ENCODE data around the gene NUPR1. TPM values are rescaled to one million over a fixed set of nuclear protein-coding genes. Genes with fewer than 3 reads are reported as not detected.

The NUPR1 gene
- polyA plus RNA-seq, 1 donor (not counting 4 experiments of a cell fraction or from before 2014, with no cell fraction given) = 126 TPM

GRCh38 chr16:28497861-28498599 lies 40.7 kb downstream of the NUPR1 start:
- Histone ChIP-seq H3K4me2 (ENCODE audit: control insufficient read depth, extremely low read depth, insufficient read depth, low read depth, low read length) (no peak overlapping the region), H3K4me1 (ENCODE audit: control insufficient read depth, extremely low read depth, insufficient read depth, low read length) (no peaks in the 10 kb centered on the region), H3K9me1 (ENCODE audit: control insufficient read depth, extremely low read depth, insufficient read depth, low read length) (no peaks in the 10 kb centered on the region), H2AFZ (ENCODE audit: control insufficient read depth, low read length) (no peak overlapping the region), H3K27me3 (ENCODE audit: control insufficient read depth, extremely low read depth, insufficient read depth, low read length) (peaks cover 9% of the 10 kb centered on the region), H3K79me2 (ENCODE audit: control insufficient read depth, insufficient read depth, low read length) (no peaks in the 10 kb centered on the region), H4K20me1 (ENCODE audit: control insufficient read depth, extremely low read depth, insufficient read depth, low read length) (no peaks in the 10 kb centered on the region), H3K9me3 (ENCODE audit: control insufficient read depth, low read depth, low read length) (no peaks in the 10 kb centered on the region), H3K4me3 (ENCODE audit: control insufficient read depth in 2 of 3, extremely low read depth in 1 of 3, insufficient read depth in 2 of 3, low read depth in 1 of 3, low read length in 3 of 3) (no peak overlapping the region), H3K36me3 (ENCODE audit: control insufficient read depth in 2 of 2, extremely low read depth in 1 of 2, insufficient read depth in 2 of 2, low read length in 2 of 2) (no peaks in the 10 kb centered on the region), H3K27ac (ENCODE audit: control insufficient read depth, insufficient read depth, low read length) (no peak overlapping the region), H3K9ac (ENCODE audit: control insufficient read depth, extremely low read depth, insufficient read depth, low read length) (no peak overlapping the region)
- dilution Hi-C loops (cut with MboI; ENCODE audit: extremely low pct_ligation_motif_present, low sequenced_read_pairs) = no loop called here
- DNase-seq (ENCODE audit: low read depth, low spot score) (no peak), FAIRE-seq (no peak)
- TF ChIP-seq CTCF (optimal IDR thresholded peaks at IDR 0.05 in 1 of 3, IDR thresholded peaks at IDR 0.05 in 1 of 3, conservative IDR thresholded peaks at IDR 0.05 in 1 of 3; ENCODE audit: extremely low read depth in 1 of 3, insufficient read depth in 2 of 3, low read length in 3 of 3) = no peak
- TF ChIP-seq EZH2 (IDR thresholded peaks at IDR 0.05; ENCODE audit: low read length) = no peak

GRCh38 chr16:28497386-28497785 lies 41.4 kb downstream of the NUPR1 start:
- H3K4me2 ChIP-seq (ENCODE audit: control insufficient read depth, extremely low read depth, insufficient read depth, low read depth, low read length) = no peak overlapping the region
- TF ChIP-seq EZH2 (IDR thresholded peaks at IDR 0.05; ENCODE audit: low read length) = no peak
- no peak for TF ChIP-seq CTCF (optimal IDR thresholded peaks at IDR 0.05 in 1 of 3, IDR thresholded peaks at IDR 0.05 in 1 of 3, conservative IDR thresholded peaks at IDR 0.05 in 1 of 3; ENCODE audit: extremely low read depth in 1 of 3, insufficient read depth in 2 of 3, low read length in 3 of 3)
- no peaks in the 10 kb centered on the region for H3K9me3 ChIP-seq (ENCODE audit: control insufficient read depth, low read depth, low read length)
- dilution Hi-C loops (cut with MboI; ENCODE audit: extremely low pct_ligation_motif_present, low sequenced_read_pairs) = no loop called here
- H3K27me3 ChIP-seq (ENCODE audit: control insufficient read depth, extremely low read depth, insufficient read depth, low read length) = peaks cover 5% of the 10 kb centered on the region
- H3K27ac ChIP-seq (ENCODE audit: control insufficient read depth, insufficient read depth, low read length) = no peak overlapping the region
- no peaks in the 10 kb centered on the region for H4K20me1 ChIP-seq (ENCODE audit: control insufficient read depth, extremely low read depth, insufficient read depth, low read length)
- FAIRE-seq = no peak
- H3K9me1 ChIP-seq (ENCODE audit: control insufficient read depth, extremely low read depth, insufficient read depth, low read length) = no peaks in the 10 kb centered on the region
- H3K4me1 ChIP-seq (ENCODE audit: control insufficient read depth, extremely low read depth, insufficient read depth, low read length) = no peaks in the 10 kb centered on the region
- DNase-seq (ENCODE audit: low read depth, low spot score) = no peak
- H3K79me2 ChIP-seq (ENCODE audit: control insufficient read depth, insufficient read depth, low read length) = no peaks in the 10 kb centered on the region
- H3K9ac ChIP-seq (ENCODE audit: control insufficient read depth, extremely low read depth, insufficient read depth, low read length) = no peak overlapping the region
- no peaks in the 10 kb centered on the region for H3K36me3 ChIP-seq (ENCODE audit: control insufficient read depth in 2 of 2, extremely low read depth in 1 of 2, insufficient read depth in 2 of 2, low read length in 2 of 2)
- H3K4me3 ChIP-seq (ENCODE audit: control insufficient read depth in 2 of 3, extremely low read depth in 1 of 3, insufficient read depth in 2 of 3, low read depth in 1 of 3, low read length in 3 of 3) = no peak overlapping the region
- H2AFZ ChIP-seq (ENCODE audit: control insufficient read depth, low read length) = no peak overlapping the region
